MM.1S (cell line): Measurements from ENCODE around the gene HNF4A.

Experiments used
- DNase-seq: peaks from one replicate; pipeline ENCODE4 v3.0.0-alpha.2; 2015
- H2AFZ ChIP-seq: fragments of 300-600 bp; sonication (generic); 2 replicates; pipeline ENCODE4 v1.6.0; 2016; ENCODE audit warnings: antibody characterized with exemption, low read length
- H3F3A ChIP-seq: fragments of 300-600 bp; sonication (generic); 2 replicates; pipeline ENCODE4 v1.6.1; 2016; ENCODE audit warnings: mild to moderate bottlenecking, antibody characterized with exemption, low read length, moderate library complexity, mixed read lengths; ENCODE audit not compliant: insufficient read depth
- H3K27ac ChIP-seq: fragments of 300-600 bp; sonication (generic); 2 replicates; pipeline ENCODE4 v1.5.1; 2016; ENCODE audit warnings: mild to moderate bottlenecking, low read length
- H3K27me3 ChIP-seq: fragments of 300-600 bp; sonication (generic); replicated peaks from 2 replicates; pipeline ENCODE4 v1.6.0; 2016; ENCODE audit warnings: low read length; ENCODE audit not compliant: insufficient read depth
- H3K36me3 ChIP-seq: fragments of 300-600 bp; sonication (generic); replicated peaks from 2 replicates; pipeline ENCODE4 v1.6.1; 2016; ENCODE audit warnings: mild to moderate bottlenecking, low read length, mixed read lengths; ENCODE audit not compliant: insufficient read depth
- H3K4me1 ChIP-seq: fragments of 300-600 bp; sonication (generic); 2 replicates; pipeline ENCODE4 v1.6.1; 2016; ENCODE audit warnings: low read length, mixed read lengths
- H3K4me2 ChIP-seq: fragments of 300-600 bp; sonication (generic); 2 replicates; pipeline ENCODE4 v1.6.0; 2016; ENCODE audit warnings: low read depth, low read length
- H3K4me3 ChIP-seq: fragments of 300-600 bp; sonication (generic); 2 replicates; pipeline ENCODE4 v1.5.1; 2016; ENCODE audit warnings: low read length, mixed read lengths
- H3K79me2 ChIP-seq: fragments of 300-600 bp; sonication (generic); 2 replicates; pipeline ENCODE4 v1.6.1; 2016; ENCODE audit warnings: mixed run types, low read length, mixed read lengths
- H3K9ac ChIP-seq: fragments of 300-600 bp; sonication (generic); 2 replicates; pipeline ENCODE4 v1.6.1; 2016; ENCODE audit warnings: low read length, mixed read lengths
- H3K9me2 ChIP-seq: fragments of 300-600 bp; sonication (generic); replicated peaks from 2 replicates; pipeline ENCODE4 v1.6.1; 2016; ENCODE audit warnings: mild to moderate bottlenecking, low read length, mixed read lengths; ENCODE audit not compliant: insufficient read depth
- H3K9me3 ChIP-seq: fragments of 300-600 bp; sonication (generic); replicated peaks from 2 replicates; pipeline ENCODE4 v1.6.1; 2016; ENCODE audit warnings: mild to moderate bottlenecking, low read length, mixed read lengths; ENCODE audit not compliant: insufficient read depth
- H4K20me1 ChIP-seq: fragments of 300-600 bp; sonication (generic); 2 replicates; pipeline ENCODE4 v1.6.1; 2016; ENCODE audit warnings: mild to moderate bottlenecking, low read length, moderate library complexity, mixed read lengths; ENCODE audit not compliant: insufficient read depth
- EZH2 ChIP-seq: fragments of 300-600 bp; sonication (generic); optimal IDR thresholded peaks from 2 replicates; pipeline ENCODE3; 2017; ENCODE audit warnings: low read depth, mild to moderate bottlenecking, antibody characterized with exemption, low read length, mixed read lengths
- EZH2phosphoT487 ChIP-seq: fragments of 300-600 bp; sonication (generic); IDR thresholded peaks from 2 replicates; pipeline ENCODE4 v1.6.1; 2018; ENCODE audit warnings: antibody characterized with exemption, low read length
- TF ChIP-seq, protein P1 (sequence below): fragments of 300-600 bp; sonication (generic); IDR thresholded peaks from 2 replicates; pipeline ENCODE4 v1.5.1; 2016; ENCODE audit warnings: antibody characterized with exemption, low read length, mixed read lengths

HNF4A gene

DNA sequence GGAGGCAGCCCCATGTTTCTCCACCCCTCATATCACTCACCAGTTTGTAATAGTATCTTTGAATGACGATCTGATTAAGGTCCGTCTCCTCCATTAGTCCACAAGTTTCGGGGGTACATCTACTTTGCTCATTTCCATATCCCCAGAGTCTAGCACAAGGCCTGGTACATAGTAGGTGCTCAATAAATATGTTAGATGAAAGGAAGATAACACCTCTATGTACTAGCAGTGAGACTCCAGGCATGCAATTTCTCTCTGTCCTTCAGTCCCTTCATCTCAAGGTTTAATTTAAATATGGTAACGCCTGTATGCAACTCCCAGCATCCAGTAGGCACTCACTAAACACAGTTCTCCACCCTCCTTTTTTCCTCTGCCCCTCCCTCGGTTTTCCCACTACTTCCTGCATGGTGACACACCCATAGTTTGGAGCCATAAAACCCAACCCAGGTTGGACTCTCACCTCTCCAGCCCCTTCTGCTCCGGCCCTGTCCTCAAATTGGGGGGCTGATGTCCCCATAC lies 461 bp upstream of the HNF4A start:
- Histone ChIP-seq H3K9me2 (no peaks in the 10 kb centered on the region), H4K20me1 (no peaks in the 10 kb centered on the region), H3K27ac (peak overlapping the region; percentile 43; the same call in 1 of the 2 replicates), H3K36me3 (no peaks in the 10 kb centered on the region), H2AFZ (peak overlapping the region; percentile 32; the same call in 1 of the 2 replicates), H3K4me2 (peak overlapping the region; percentile 17; the same call in 1 of the 2 replicates), H3K9ac (no peak overlapping the region), H3K4me1 (peaks cover 26% of the 10 kb centered on the region), H3K9me3 (no peaks in the 10 kb centered on the region), H3K27me3 (no peaks in the 10 kb centered on the region), H3F3A (peaks cover 20% of the 10 kb centered on the region), H3K4me3 (no peak overlapping the region), H3K79me2 (no peaks in the 10 kb centered on the region)
- no peak for DNase-seq
- TF ChIP-seq EZH2phosphoT487 (no peak), EZH2 (no peak)
- TF ChIP-seq, protein P1, sequence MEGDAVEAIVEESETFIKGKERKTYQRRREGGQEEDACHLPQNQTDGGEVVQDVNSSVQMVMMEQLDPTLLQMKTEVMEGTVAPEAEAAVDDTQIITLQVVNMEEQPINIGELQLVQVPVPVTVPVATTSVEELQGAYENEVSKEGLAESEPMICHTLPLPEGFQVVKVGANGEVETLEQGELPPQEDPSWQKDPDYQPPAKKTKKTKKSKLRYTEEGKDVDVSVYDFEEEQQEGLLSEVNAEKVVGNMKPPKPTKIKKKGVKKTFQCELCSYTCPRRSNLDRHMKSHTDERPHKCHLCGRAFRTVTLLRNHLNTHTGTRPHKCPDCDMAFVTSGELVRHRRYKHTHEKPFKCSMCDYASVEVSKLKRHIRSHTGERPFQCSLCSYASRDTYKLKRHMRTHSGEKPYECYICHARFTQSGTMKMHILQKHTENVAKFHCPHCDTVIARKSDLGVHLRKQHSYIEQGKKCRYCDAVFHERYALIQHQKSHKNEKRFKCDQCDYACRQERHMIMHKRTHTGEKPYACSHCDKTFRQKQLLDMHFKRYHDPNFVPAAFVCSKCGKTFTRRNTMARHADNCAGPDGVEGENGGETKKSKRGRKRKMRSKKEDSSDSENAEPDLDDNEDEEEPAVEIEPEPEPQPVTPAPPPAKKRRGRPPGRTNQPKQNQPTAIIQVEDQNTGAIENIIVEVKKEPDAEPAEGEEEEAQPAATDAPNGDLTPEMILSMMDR = no peak

DNA sequence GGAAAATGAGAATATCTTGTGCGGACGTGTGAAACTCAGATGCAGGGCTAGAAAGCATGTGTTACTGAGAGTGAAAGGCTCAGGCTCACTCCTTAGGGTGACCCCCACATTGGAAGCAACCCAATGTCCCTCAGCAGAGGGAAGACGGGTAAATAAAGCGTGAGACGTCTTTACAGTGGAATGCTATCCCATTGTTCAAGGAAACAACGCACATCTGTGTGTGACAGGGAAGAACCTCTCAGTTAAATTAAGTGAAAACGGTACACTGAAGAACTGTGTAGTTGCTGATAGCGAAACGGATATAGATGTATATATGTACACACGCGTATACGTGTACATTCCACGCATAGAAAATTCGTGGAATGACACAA lies 839 bp downstream of the HNF4A start:
- Histone ChIP-seq H3K27ac (no peak overlapping the region), H3K4me3 (no peak overlapping the region), H3K9me3 (no peaks in the 10 kb centered on the region), H3K27me3 (no peaks in the 10 kb centered on the region), H2AFZ (no peak overlapping the region), H3K4me1 (peaks cover 23% of the 10 kb centered on the region), H3K9ac (no peak overlapping the region), H3K36me3 (no peaks in the 10 kb centered on the region), H3K4me2 (no peak overlapping the region), H4K20me1 (no peaks in the 10 kb centered on the region), H3F3A (peaks cover 20% of the 10 kb centered on the region), H3K9me2 (no peaks in the 10 kb centered on the region), H3K79me2 (no peaks in the 10 kb centered on the region)
- no peak for TF ChIP-seq EZH2phosphoT487
- no peak for TF ChIP-seq EZH2
- TF ChIP-seq, protein P1 = no peak
- no peak for DNase-seq

DNA sequence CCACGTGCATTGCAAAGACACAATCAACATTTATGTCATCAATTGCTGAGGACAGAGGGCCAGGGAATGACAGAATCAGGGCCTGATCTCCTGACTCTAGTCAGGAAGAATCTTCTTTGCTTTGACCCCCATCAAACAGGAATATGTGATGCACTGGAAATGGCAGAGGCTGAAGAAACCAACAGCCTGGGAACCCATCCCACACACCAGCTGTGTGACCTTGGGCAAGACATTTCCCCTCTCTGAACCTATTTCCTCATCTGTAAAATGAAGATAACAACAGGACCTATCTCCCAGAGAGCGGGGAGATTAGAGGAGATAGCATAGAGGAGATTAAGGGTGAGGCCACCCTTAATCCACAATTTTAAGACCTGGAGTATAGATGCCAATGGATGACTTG lies 1.5 kb downstream of the HNF4A start:
- Histone ChIP-seq H3K9me2 (no peaks in the 10 kb centered on the region), H3K4me3 (no peak overlapping the region)
- no peak for DNase-seq

More for the DNA sequence above, 1.5 kb downstream of the HNF4A start:
- H3K36me3 ChIP-seq = no peaks in the 10 kb centered on the region
- H3K4me1 ChIP-seq = peaks cover 18% of the 10 kb centered on the region
- H3K79me2 ChIP-seq = no peaks in the 10 kb centered on the region
- no peaks in the 10 kb centered on the region for H3K9me3 ChIP-seq
- H3F3A ChIP-seq = peaks cover 14% of the 10 kb centered on the region
- no peaks in the 10 kb centered on the region for H4K20me1 ChIP-seq
- no peak overlapping the region for H3K27ac ChIP-seq
- no peak for TF ChIP-seq EZH2phosphoT487
- no peak for TF ChIP-seq EZH2
- TF ChIP-seq, protein P1 = no peak
- no peaks in the 10 kb centered on the region for H3K27me3 ChIP-seq
- no peak overlapping the region for H2AFZ ChIP-seq
- H3K4me2 ChIP-seq = no peak overlapping the region
- H3K9ac ChIP-seq = no peak overlapping the region
